ENCODE data around the gene SGK1.
A peak's percentile ranks its signal among the peaks of the same experiment; 100 is the strongest.
"Not testable (repeated sequence)": the region's sequence is repeated elsewhere in the genome, so short reads cannot be mapped to it uniquely, and the experiment has no call there.

SGK1 gene

GRCh38 chr6:134185277-134185676 lies 132.6 kb downstream of the SGK1 start:
- no peak for DNase-seq

- DNase-seq: no peak
Observed at GRCh38 chr6:134183844-134184243, 134.1 kb downstream of the SGK1 start.

- DNase-seq: no peak
Observed at GRCh38 chr6:134182528-134182927, 135.4 kb downstream of the SGK1 start.

GRCh38 chr6:134181726-134182125 lies 136.2 kb downstream of the SGK1 start:
- DNase-seq: not testable (repeated sequence)

GRCh38 chr6:134181251-134181650 lies 136.7 kb downstream of the SGK1 start:
- not testable (repeated sequence) for DNase-seq

- not testable (repeated sequence) for DNase-seq
Observed at GRCh38 chr6:134180540-134180939, 137.4 kb downstream of the SGK1 start.

- peak; percentile 91 to 96 (median 95) for DNase-seq
Observed at GRCh38 chr6:134178161-134179044, 139.5 kb downstream of the SGK1 start.

GRCh38 chr6:134177753-134178160 lies 140.2 kb downstream of the SGK1 start:
- peak; percentile 62 to 85 (median 74) for DNase-seq

- peak; percentile 38 to 66 (median 54) for DNase-seq
Observed at GRCh38 chr6:134177236-134177635, 140.7 kb downstream of the SGK1 start.

- peak; percentile 63 to 81 (median 73) for DNase-seq
Observed at GRCh38 chr6:134176264-134176975, 141.5 kb downstream of the SGK1 start.

- DNase-seq: peak; percentile 64 to 80 (median 78)
Observed at GRCh38 chr6:134175532-134176263, 142.2 kb downstream of the SGK1 start.

- peak; percentile 96 to 99 (median 98) for DNase-seq
Observed at GRCh38 chr6:134174672-134175531, 143.0 kb downstream of the SGK1 start.

GRCh38 chr6:134173936-134174671 lies 143.8 kb downstream of the SGK1 start:
- DNase-seq: peak; percentile 86 to 92 (median 90)

- peak in 3 of 4 experiments; percentile 24 to 31 (median 24) for DNase-seq
Observed at GRCh38 chr6:134173366-134173725, 144.6 kb downstream of the SGK1 start.

GRCh38 chr6:134172706-134173365 lies 145.1 kb downstream of the SGK1 start:
- DNase-seq: peak; percentile 24 to 50 (median 28)

- DNase-seq: peak; percentile 29 to 52 (median 44)
Observed at GRCh38 chr6:134172020-134172705, 145.7 kb downstream of the SGK1 start.

GRCh38 chr6:134171517-134171916 lies 146.4 kb downstream of the SGK1 start:
- peak; percentile 45 to 58 (median 48) for DNase-seq

- peak; percentile 32 to 55 (median 52) for DNase-seq
Observed at GRCh38 chr6:134170844-134171243, 147.1 kb downstream of the SGK1 start.

GRCh38 chr6:134169871-134170486 lies 147.9 kb downstream of the SGK1 start:
- DNase-seq: peak; percentile 32 to 54 (median 46)
